Mesendoderm (in vitro differentiated cells): ENCODE data around the gene ARMC5.
"Not testable (repeated sequence)": the region's sequence is repeated elsewhere in the genome, so short reads cannot be mapped to it uniquely, and the experiment has no call there.

Experiments
- DNase-seq: peaks from one replicate; pipeline ENCODE4 v3.0.0; 2013
- H2AK5ac ChIP-seq: 2 replicates; pipeline ENCODE4 v1.6.1; 2013; ENCODE audit warnings: low read length, inconsistent platforms
- H2BK120ac ChIP-seq: 2 replicates; pipeline ENCODE4 v1.6.1; 2013; ENCODE audit warnings: low read depth, mild to moderate bottlenecking, low read length, moderate library complexity, mixed read lengths
- H2BK15ac ChIP-seq: replicated peaks from 2 replicates; pipeline ENCODE4 v1.6.1; 2013; ENCODE audit warnings: low read depth, mild to moderate bottlenecking, moderate library complexity
- H2BK5ac ChIP-seq: 2 replicates; pipeline ENCODE4 v1.6.1; 2013; ENCODE audit warnings: low read length, inconsistent platforms
- H3K18ac ChIP-seq: 2 replicates; pipeline ENCODE4 v1.6.1; 2013; ENCODE audit warnings: mild to moderate bottlenecking, low read length, mixed read lengths
- H3K23ac ChIP-seq: one replicate; pipeline ENCODE4 v1.6.1; 2013; ENCODE audit warnings: low read length
- H3K27ac ChIP-seq: 2 replicates; pipeline ENCODE4 v1.5.1; 2013; ENCODE audit warnings: low read depth, mild to moderate bottlenecking, inconsistent platforms, low read length, moderate library complexity
- H3K27me3 ChIP-seq: 2 replicates; pipeline ENCODE4 v1.6.1; 2013; ENCODE audit warnings: low read length, control low read depth, mild to moderate bottlenecking, inconsistent platforms; ENCODE audit not compliant: insufficient read depth, poor library complexity
- H3K36me3 ChIP-seq: 2 replicates; pipeline ENCODE4 v1.6.1; 2013; ENCODE audit warnings: low read length, inconsistent platforms; ENCODE audit not compliant: control insufficient read depth, insufficient read depth
- H3K4ac ChIP-seq: one replicate; pipeline ENCODE4 v1.6.1; 2013; ENCODE audit warnings: low read depth, mild to moderate bottlenecking, low read length, moderate library complexity
- H3K4me1 ChIP-seq: 2 replicates; pipeline ENCODE4 v1.6.1; 2013; ENCODE audit warnings: low read depth, low read length, inconsistent platforms; ENCODE audit not compliant: control insufficient read depth
- H3K4me2 ChIP-seq: 2 replicates; pipeline ENCODE4 v1.6.1; 2013; ENCODE audit warnings: low read length
- H3K4me3 ChIP-seq: 2 replicates; pipeline ENCODE4 v1.5.1; 2013; ENCODE audit warnings: mild to moderate bottlenecking, low read length
- H3K56ac ChIP-seq: one replicate; pipeline ENCODE4 v1.6.1; 2013; ENCODE audit warnings: low read length
- H3K79me1 ChIP-seq: 2 replicates; pipeline ENCODE4 v1.6.1; 2013; ENCODE audit warnings: low read length, inconsistent platforms
- H3K79me2 ChIP-seq: 2 replicates; pipeline ENCODE4 v1.6.1; 2013; ENCODE audit warnings: mild to moderate bottlenecking, low read length; ENCODE audit not compliant: control insufficient read depth, insufficient read depth
- H3K9ac ChIP-seq: 2 replicates; pipeline ENCODE4 v1.6.1; 2013; ENCODE audit warnings: low read length, inconsistent platforms
- H4K5ac ChIP-seq: one replicate; pipeline ENCODE4 v1.6.1; 2013; ENCODE audit warnings: low read length
- H4K8ac ChIP-seq: one replicate; pipeline ENCODE4 v1.6.1; 2013; ENCODE audit warnings: low read depth, mild to moderate bottlenecking, control low read depth, low read length, moderate library complexity
- WGBS: extraction: QIAGEN DNeasy Blood & Tissue Kit; methylation state at CpG from one replicate; pipeline ENCODE4 v1.1.7; 2013; ENCODE audit warnings: low lambda C conversion rate, missing lambda C conversion rate; ENCODE audit not compliant: insufficient coverage; ENCODE audit errors: extremely low coverage; 5-methylcytosine and 5-hydroxymethylcytosine counted together

The ARMC5 gene

GRCh38 chr16:31441956-31442355, 17.3 kb upstream of the ARMC5 start:
- Histone ChIP-seq H4K8ac (no peak overlapping the region), H3K18ac (no peak overlapping the region), H3K79me2 (no peaks in the 10 kb centered on the region), H3K27ac (no peak overlapping the region), H2BK5ac (no peak overlapping the region), H3K4me2 (no peak overlapping the region), H3K36me3 (no peaks in the 10 kb centered on the region), H2BK120ac (no peak overlapping the region), H3K9ac (no peak overlapping the region), H3K4ac (no peak overlapping the region), H2AK5ac (no peak overlapping the region), H3K4me1 (no peaks in the 10 kb centered on the region), H2BK15ac (no peak overlapping the region), H3K27me3 (no peaks in the 10 kb centered on the region), H3K79me1 (no peaks in the 10 kb centered on the region), H3K23ac (no peak overlapping the region), H3K4me3 (no peak overlapping the region), H4K5ac (no peak overlapping the region), H3K56ac (no peak overlapping the region)
- no CpG with 5 or more reads among the region's 34 CpGs for WGBS
- no peak for DNase-seq

GRCh38 chr16:31445931-31446330, 13.4 kb upstream of the ARMC5 start:
- H3K56ac ChIP-seq, H3K23ac ChIP-seq, H2BK15ac ChIP-seq, H3K4me2 ChIP-seq, H3K79me1 ChIP-seq, H4K8ac ChIP-seq, H3K4ac ChIP-seq, H3K9ac ChIP-seq, H3K79me2 ChIP-seq, H2AK5ac ChIP-seq, DNase-seq, H3K36me3 ChIP-seq, H3K27ac ChIP-seq, H2BK120ac ChIP-seq, H3K18ac ChIP-seq, H3K27me3 ChIP-seq, H3K4me1 ChIP-seq, H3K4me3 ChIP-seq, H4K5ac ChIP-seq, H2BK5ac ChIP-seq: not testable (repeated sequence)
- WGBS: no CpG with 5 or more reads among the region's 6 CpGs

- no peak overlapping the region for H3K4ac ChIP-seq
- H4K8ac ChIP-seq: no peak overlapping the region
- no peak overlapping the region for H2BK5ac ChIP-seq
- H2BK15ac ChIP-seq: no peak overlapping the region
- no peak overlapping the region for H3K4me2 ChIP-seq
- H4K5ac ChIP-seq: no peak overlapping the region
- no peak overlapping the region for H3K18ac ChIP-seq
- DNase-seq: no peak
- H3K79me2 ChIP-seq: peaks cover 3% of the 10 kb centered on the region
- H3K9ac ChIP-seq: no peak overlapping the region
- H3K4me3 ChIP-seq: no peak overlapping the region
- no peak overlapping the region for H3K56ac ChIP-seq
- no peak overlapping the region for H2BK120ac ChIP-seq
- peaks cover 6% of the 10 kb centered on the region for H3K4me1 ChIP-seq
- H3K27me3 ChIP-seq: no peaks in the 10 kb centered on the region
- WGBS: no CpG with 5 or more reads among the region's 5 CpGs
- H3K23ac ChIP-seq: no peak overlapping the region
- no peak overlapping the region for H3K27ac ChIP-seq
- H3K36me3 ChIP-seq: no peaks in the 10 kb centered on the region
- no peak overlapping the region for H2AK5ac ChIP-seq
- peaks cover 7% of the 10 kb centered on the region for H3K79me1 ChIP-seq
These were observed 8.1 kb upstream of the ARMC5 start for GRCh38 chr16:31451201-31451600.

GRCh38 chr16:31451681-31452351, 7.5 kb upstream of the ARMC5 start:
- H3K4me3 ChIP-seq: no peak overlapping the region
- no peak overlapping the region for H3K27ac ChIP-seq
- H2BK15ac ChIP-seq: no peak overlapping the region
- peaks cover 6% of the 10 kb centered on the region for H3K4me1 ChIP-seq
- no peak overlapping the region for H3K4ac ChIP-seq
- H3K56ac ChIP-seq: no peak overlapping the region
- no peaks in the 10 kb centered on the region for H3K27me3 ChIP-seq
- WGBS: no CpG with 5 or more reads among the region's 11 CpGs
- H4K8ac ChIP-seq: no peak overlapping the region
- H3K36me3 ChIP-seq: no peaks in the 10 kb centered on the region
- DNase-seq: peak; percentile 94
- H3K9ac ChIP-seq: no peak overlapping the region
- no peak overlapping the region for H3K23ac ChIP-seq
- H2BK5ac ChIP-seq: no peak overlapping the region
- H2BK120ac ChIP-seq: no peak overlapping the region
- H4K5ac ChIP-seq: no peak overlapping the region
- no peak overlapping the region for H2AK5ac ChIP-seq
- peaks cover 11% of the 10 kb centered on the region for H3K79me1 ChIP-seq
- H3K79me2 ChIP-seq: peaks cover 8% of the 10 kb centered on the region
- H3K4me2 ChIP-seq: no peak overlapping the region
- no peak overlapping the region for H3K18ac ChIP-seq

GRCh38 chr16:31452631-31453106, 6.6 kb upstream of the ARMC5 start:
- WGBS: no CpG with 5 or more reads among the region's 3 CpGs
- no peak overlapping the region for H4K8ac ChIP-seq
- peaks cover 7% of the 10 kb centered on the region for H3K4me1 ChIP-seq
- H3K9ac ChIP-seq: no peak overlapping the region
- H2AK5ac ChIP-seq: no peak overlapping the region
- no peak overlapping the region for H3K4me2 ChIP-seq
- H2BK5ac ChIP-seq: no peak overlapping the region
- no peak overlapping the region for H2BK120ac ChIP-seq
- H3K23ac ChIP-seq: no peak overlapping the region
- no peaks in the 10 kb centered on the region for H3K27me3 ChIP-seq
- peaks cover 16% of the 10 kb centered on the region for H3K79me2 ChIP-seq
- no peak overlapping the region for H4K5ac ChIP-seq
- H3K4ac ChIP-seq: no peak overlapping the region
- no peak overlapping the region for H3K18ac ChIP-seq
- no peak overlapping the region for H3K56ac ChIP-seq
- no peaks in the 10 kb centered on the region for H3K36me3 ChIP-seq
- DNase-seq: peak; percentile 88
- peaks cover 17% of the 10 kb centered on the region for H3K79me1 ChIP-seq
- no peak overlapping the region for H3K27ac ChIP-seq
- H3K4me3 ChIP-seq: no peak overlapping the region
- no peak overlapping the region for H2BK15ac ChIP-seq
